ENCODE data around the gene AGPAT1. TPM values are rescaled to one million over a fixed set of nuclear protein-coding genes. Genes with fewer than 3 reads are reported as not detected.

The AGPAT1 gene
- total RNA-seq, 1 experiment from 2014 or later, result 55.6 TPM

- TF ChIP-seq, protein P1, sequence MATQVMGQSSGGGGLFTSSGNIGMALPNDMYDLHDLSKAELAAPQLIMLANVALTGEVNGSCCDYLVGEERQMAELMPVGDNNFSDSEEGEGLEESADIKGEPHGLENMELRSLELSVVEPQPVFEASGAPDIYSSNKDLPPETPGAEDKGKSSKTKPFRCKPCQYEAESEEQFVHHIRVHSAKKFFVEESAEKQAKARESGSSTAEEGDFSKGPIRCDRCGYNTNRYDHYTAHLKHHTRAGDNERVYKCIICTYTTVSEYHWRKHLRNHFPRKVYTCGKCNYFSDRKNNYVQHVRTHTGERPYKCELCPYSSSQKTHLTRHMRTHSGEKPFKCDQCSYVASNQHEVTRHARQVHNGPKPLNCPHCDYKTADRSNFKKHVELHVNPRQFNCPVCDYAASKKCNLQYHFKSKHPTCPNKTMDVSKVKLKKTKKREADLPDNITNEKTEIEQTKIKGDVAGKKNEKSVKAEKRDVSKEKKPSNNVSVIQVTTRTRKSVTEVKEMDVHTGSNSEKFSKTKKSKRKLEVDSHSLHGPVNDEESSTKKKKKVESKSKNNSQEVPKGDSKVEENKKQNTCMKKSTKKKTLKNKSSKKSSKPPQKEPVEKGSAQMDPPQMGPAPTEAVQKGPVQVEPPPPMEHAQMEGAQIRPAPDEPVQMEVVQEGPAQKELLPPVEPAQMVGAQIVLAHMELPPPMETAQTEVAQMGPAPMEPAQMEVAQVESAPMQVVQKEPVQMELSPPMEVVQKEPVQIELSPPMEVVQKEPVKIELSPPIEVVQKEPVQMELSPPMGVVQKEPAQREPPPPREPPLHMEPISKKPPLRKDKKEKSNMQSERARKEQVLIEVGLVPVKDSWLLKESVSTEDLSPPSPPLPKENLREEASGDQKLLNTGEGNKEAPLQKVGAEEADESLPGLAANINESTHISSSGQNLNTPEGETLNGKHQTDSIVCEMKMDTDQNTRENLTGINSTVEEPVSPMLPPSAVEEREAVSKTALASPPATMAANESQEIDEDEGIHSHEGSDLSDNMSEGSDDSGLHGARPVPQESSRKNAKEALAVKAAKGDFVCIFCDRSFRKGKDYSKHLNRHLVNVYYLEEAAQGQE (IDR thresholded peaks at IDR 0.05; ENCODE audit: low read depth), result no peak
- TF ChIP-seq SRF (IDR thresholded peaks at IDR 0.05; ENCODE audit: low read depth), result no peak
- no peak for TF ChIP-seq EGR1 (IDR thresholded peaks at IDR 0.05; ENCODE audit: low read depth)
- TF ChIP-seq JUND (IDR thresholded peaks at IDR 0.05), result no peak
- no peak for TF ChIP-seq CEBPB (IDR thresholded peaks at IDR 0.05; ENCODE audit: low read depth)
Measured at GRCh38 chr6:32137454-32137853, 38.4 kb downstream of the AGPAT1 start (continued).

DNA sequence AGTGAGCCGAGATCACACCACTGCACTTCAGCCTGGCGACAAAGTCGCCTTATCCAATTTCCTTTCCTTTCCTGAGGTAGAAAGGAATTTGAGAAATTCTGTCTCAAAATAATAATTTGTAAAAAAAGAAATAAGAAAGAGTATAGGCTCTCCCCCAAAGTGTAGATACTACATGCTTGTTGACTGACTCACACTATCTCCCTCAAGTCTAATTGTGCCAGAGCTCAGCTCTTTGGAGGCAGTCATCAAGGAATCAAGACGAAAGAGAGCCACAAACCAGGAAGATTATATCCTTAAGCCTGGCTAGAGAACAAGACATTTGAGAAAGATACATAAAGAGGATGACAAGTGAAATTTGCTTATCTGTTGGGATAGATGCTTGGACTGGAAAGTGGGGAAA, 42.1 kb downstream of the AGPAT1 start:
- Histone ChIP-seq H3K79me2 (ENCODE audit: insufficient read depth, low read length) (peaks cover 10% of the 10 kb centered on the region), H3K4me3 (replicated peaks in 1 of 2; ENCODE audit: low read depth in 1 of 2, low read length in 2 of 2) (no peak overlapping the region), H3K9ac (ENCODE audit: low read length) (no peak overlapping the region), H3K27me3 (ENCODE audit: insufficient read depth, low read length) (no peaks in the 10 kb centered on the region), H3K36me3 (ENCODE audit: control insufficient read depth in 1 of 2, insufficient read depth in 2 of 2, low read length in 2 of 2) (no peaks in the 10 kb centered on the region), H3K27ac (ENCODE audit: low read depth, low read length) (no peak overlapping the region), H2AFZ (ENCODE audit: low read depth, low read length, poor library complexity, severe bottlenecking) (no peak overlapping the region), H4K20me1 (ENCODE audit: insufficient read depth) (no peaks in the 10 kb centered on the region), H3K9me3 (ENCODE audit: control insufficient read depth in 1 of 2, insufficient read depth in 1 of 2, low read depth in 1 of 2, low read length in 2 of 2) (no peaks in the 10 kb centered on the region), H3K4me2 (ENCODE audit: low read length) (no peak overlapping the region), H3K9me2 (ENCODE audit: insufficient read depth) (no peaks in the 10 kb centered on the region), H3K4me1 (ENCODE audit: control insufficient read depth in 1 of 2, insufficient read depth in 2 of 2, low read length in 2 of 2) (peaks cover 12 to 16% of the 10 kb centered on the region in 2 experiments)
- ChIA-PET CTCF (no interaction called here), RAD21 (ENCODE audit: low non-redundant PET in 1 of 2, low total read pairs in 2 of 2, uncharacterized antibody in 2 of 2, unreplicated experiment in 2 of 2) (no interaction called here), POLR2A (no interaction called here)
- DNase-seq (ENCODE audit: low read depth, low spot score) (no peak), ATAC-seq (no peak)
- TF ChIP-seq EGR1 (IDR thresholded peaks at IDR 0.05; ENCODE audit: low read depth), result no peak
- TF ChIP-seq, protein P2, sequence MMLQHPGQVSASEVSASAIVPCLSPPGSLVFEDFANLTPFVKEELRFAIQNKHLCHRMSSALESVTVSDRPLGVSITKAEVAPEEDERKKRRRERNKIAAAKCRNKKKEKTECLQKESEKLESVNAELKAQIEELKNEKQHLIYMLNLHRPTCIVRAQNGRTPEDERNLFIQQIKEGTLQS (IDR thresholded peaks at IDR 0.05), result no peak
- no peak for TF ChIP-seq CEBPB (IDR thresholded peaks at IDR 0.05; ENCODE audit: low read depth)
- TF ChIP-seq, protein P3, sequence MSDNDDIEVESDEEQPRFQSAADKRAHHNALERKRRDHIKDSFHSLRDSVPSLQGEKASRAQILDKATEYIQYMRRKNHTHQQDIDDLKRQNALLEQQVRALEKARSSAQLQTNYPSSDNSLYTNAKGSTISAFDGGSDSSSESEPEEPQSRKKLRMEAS (IDR thresholded peaks at IDR 0.05), result no peak
- no peak for TF ChIP-seq POLR2AphosphoS5 (IDR thresholded peaks at IDR 0.05; ENCODE audit: low read depth, low read length)
- TF ChIP-seq YY1 (IDR thresholded peaks at IDR 0.05; ENCODE audit: extremely low read depth, insufficient replicate concordance, low read depth, low read length), result no peak
- BruUV-seq (replicated peaks), result no TSS peak
- intact Hi-C loops (cut with micrococcal nuclease), result no loop called here

All from HCT116 (cell line).